Hepatocyte (in vitro differentiated cells): ENCODE data around the gene PLXNA3.

Experiments
- EZH2 ChIP-seq: fragments of 200-600 bp; sonication (generic); IDR thresholded peaks from 2 replicates; pipeline ENCODE4 v1.6.1; 2016; ENCODE audit warnings: antibody characterized with exemption, mild to moderate bottlenecking, borderline replicate concordance
- TF ChIP-seq, protein P1 (sequence below): fragments of 200-600 bp; sonication (generic); IDR thresholded peaks from 2 replicates; pipeline ENCODE4 v1.5.1; 2016; ENCODE audit warnings: antibody characterized with exemption, mild to moderate bottlenecking; ENCODE audit not compliant: poor library complexity

DNA sequence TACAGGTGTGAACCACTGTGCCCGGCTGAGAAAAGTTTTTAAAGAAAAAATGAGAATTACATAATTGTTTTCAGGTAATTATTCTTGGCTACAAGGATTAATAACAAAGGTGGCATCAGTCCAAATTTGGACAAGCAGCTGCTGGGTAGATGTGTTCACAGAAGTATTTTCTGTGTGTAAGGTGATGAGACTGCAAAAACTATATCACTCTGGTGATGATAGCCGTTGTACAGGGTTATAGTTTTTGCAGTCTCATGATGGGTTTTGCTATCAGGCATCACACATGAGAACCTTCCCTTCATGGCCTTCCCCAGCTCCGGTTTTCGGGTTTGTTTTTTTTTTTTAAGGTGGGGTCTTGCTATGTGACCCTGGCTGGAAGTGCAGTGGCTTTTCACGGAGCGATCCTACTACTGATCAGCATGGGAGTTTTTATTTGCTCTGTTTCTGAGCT is 37.4 kb downstream of the PLXNA3 start:
- TF ChIP-seq, protein P1, sequence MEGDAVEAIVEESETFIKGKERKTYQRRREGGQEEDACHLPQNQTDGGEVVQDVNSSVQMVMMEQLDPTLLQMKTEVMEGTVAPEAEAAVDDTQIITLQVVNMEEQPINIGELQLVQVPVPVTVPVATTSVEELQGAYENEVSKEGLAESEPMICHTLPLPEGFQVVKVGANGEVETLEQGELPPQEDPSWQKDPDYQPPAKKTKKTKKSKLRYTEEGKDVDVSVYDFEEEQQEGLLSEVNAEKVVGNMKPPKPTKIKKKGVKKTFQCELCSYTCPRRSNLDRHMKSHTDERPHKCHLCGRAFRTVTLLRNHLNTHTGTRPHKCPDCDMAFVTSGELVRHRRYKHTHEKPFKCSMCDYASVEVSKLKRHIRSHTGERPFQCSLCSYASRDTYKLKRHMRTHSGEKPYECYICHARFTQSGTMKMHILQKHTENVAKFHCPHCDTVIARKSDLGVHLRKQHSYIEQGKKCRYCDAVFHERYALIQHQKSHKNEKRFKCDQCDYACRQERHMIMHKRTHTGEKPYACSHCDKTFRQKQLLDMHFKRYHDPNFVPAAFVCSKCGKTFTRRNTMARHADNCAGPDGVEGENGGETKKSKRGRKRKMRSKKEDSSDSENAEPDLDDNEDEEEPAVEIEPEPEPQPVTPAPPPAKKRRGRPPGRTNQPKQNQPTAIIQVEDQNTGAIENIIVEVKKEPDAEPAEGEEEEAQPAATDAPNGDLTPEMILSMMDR, result no peak
- TF ChIP-seq EZH2, result no peak
